ENCODE measurements around the gene IL1B. TPM values are rescaled to one million over a fixed set of nuclear protein-coding genes. Genes with fewer than 3 reads are reported as not detected.

The IL1B gene
- total and polyA plus RNA-seq, 2 donors (not counting 3 experiments of a cell fraction or from before 2014, with no cell fraction given), result 0.25 TPM; not detected in 1

DNA sequence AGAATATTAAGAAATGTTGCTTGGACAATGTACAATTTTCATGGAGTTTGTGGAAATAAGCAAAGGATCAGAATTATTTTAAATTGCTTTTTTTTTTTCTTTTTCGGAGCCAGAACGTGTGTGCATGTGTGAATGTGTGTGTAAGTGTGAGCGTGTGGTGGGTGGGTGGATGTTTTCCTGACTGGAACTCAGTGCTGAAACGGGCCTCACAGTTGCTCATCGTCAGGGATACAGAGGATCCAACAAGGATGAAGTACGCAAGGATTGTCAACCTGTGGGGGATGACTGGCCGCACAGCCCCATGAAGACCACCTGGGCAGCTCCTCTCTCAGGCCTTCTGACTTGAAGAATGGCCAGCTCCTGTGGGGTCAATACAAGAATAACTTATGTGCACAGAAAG is 17.5 kb downstream of the IL1B start:
- no peak overlapping the region for H3K27ac ChIP-seq (ENCODE audit: insufficient read depth, low read depth, low read length)
- H3K79me2 ChIP-seq (ENCODE audit: control insufficient read depth, insufficient read depth, low read length), result no peaks in the 10 kb centered on the region
- intact Hi-C loops (cut with micrococcal nuclease), result no loop called here
- no peak overlapping the region for H3K9ac ChIP-seq (replicated peaks; ENCODE audit: extremely low read depth, insufficient read depth, low read length)
- ChIA-PET POLR2A (no interaction called here), CTCF (interaction anchor here (0.9 to 1.4 kb wide), 2 partner anchors 67 to 123 kb away, joined by 6 to 8 read pairs; no protein-coding TSS in a partner anchor)
- H3K4me1 ChIP-seq (ENCODE audit: control insufficient read depth, extremely low read depth, insufficient read depth, low read length), result peaks cover 10% of the 10 kb centered on the region
- TF ChIP-seq, protein P1, sequence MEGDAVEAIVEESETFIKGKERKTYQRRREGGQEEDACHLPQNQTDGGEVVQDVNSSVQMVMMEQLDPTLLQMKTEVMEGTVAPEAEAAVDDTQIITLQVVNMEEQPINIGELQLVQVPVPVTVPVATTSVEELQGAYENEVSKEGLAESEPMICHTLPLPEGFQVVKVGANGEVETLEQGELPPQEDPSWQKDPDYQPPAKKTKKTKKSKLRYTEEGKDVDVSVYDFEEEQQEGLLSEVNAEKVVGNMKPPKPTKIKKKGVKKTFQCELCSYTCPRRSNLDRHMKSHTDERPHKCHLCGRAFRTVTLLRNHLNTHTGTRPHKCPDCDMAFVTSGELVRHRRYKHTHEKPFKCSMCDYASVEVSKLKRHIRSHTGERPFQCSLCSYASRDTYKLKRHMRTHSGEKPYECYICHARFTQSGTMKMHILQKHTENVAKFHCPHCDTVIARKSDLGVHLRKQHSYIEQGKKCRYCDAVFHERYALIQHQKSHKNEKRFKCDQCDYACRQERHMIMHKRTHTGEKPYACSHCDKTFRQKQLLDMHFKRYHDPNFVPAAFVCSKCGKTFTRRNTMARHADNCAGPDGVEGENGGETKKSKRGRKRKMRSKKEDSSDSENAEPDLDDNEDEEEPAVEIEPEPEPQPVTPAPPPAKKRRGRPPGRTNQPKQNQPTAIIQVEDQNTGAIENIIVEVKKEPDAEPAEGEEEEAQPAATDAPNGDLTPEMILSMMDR (IDR thresholded peaks at IDR 0.05; ENCODE audit: extremely low read depth in 1 of 2, insufficient read depth in 1 of 2, low read depth in 1 of 2, low read length in 2 of 2), result no peak
- TF ChIP-seq POLR2A (IDR thresholded peaks at IDR 0.05; ENCODE audit: low read depth, low read length), result no peak
- no peak for TF ChIP-seq POLR2AphosphoS5 (IDR thresholded peaks at IDR 0.05; ENCODE audit: insufficient read depth, low read depth, low read length)
- no peak for TF ChIP-seq MYC (IDR thresholded peaks at IDR 0.05; ENCODE audit: low read depth, low read length)
- no peak for TF ChIP-seq FOS (IDR thresholded peaks at IDR 0.05; ENCODE audit: borderline replicate concordance, insufficient read depth, low read length)
- TF ChIP-seq, protein P2, sequence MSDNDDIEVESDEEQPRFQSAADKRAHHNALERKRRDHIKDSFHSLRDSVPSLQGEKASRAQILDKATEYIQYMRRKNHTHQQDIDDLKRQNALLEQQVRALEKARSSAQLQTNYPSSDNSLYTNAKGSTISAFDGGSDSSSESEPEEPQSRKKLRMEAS (IDR thresholded peaks at IDR 0.05; ENCODE audit: insufficient read depth, insufficient read length), result no peak
- no peak for TF ChIP-seq JUN (IDR thresholded peaks at IDR 0.05; ENCODE audit: borderline replicate concordance, insufficient read depth, insufficient read length, low read depth)
- TF ChIP-seq GATA2 (IDR thresholded peaks at IDR 0.05; ENCODE audit: insufficient read depth, insufficient read length, low read depth, low read length), result no peak
- no peak for TF ChIP-seq EZH2 (IDR thresholded peaks at IDR 0.05; ENCODE audit: borderline replicate concordance, low read depth, low read length, severe bottlenecking)
- no TSS peak for BruUV-seq (replicated peaks)
- no peak overlapping the region for H3K4me2 ChIP-seq (ENCODE audit: insufficient read depth, low read length)
- H4K20me1 ChIP-seq (replicated peaks; ENCODE audit: control insufficient read depth, extremely low read depth, insufficient read depth, low read length), result no peaks in the 10 kb centered on the region
- dilution Hi-C loops (cut with MboI; ENCODE audit: extremely low pct_ligation_motif_present, low sequenced_read_pairs), result no loop called here
- H3K9me3 ChIP-seq (replicated peaks; ENCODE audit: control insufficient read depth, insufficient read depth, low read length), result no peaks in the 10 kb centered on the region
- H3K36me3 ChIP-seq (ENCODE audit: control insufficient read depth in 2 of 2, extremely low read depth in 1 of 2, insufficient read depth in 2 of 2, low read length in 2 of 2), result no peaks in the 10 kb centered on the region
- no peak overlapping the region for H3K4me3 ChIP-seq (replicated peaks in 1 of 3; ENCODE audit: insufficient read depth in 1 of 3, low read depth in 1 of 3, low read length in 3 of 3)
- FAIRE-seq (no peak), DNase-seq (ENCODE audit: low read depth, low spot score) (no peak)
- H2AFZ ChIP-seq (ENCODE audit: low read depth, low read length), result no peak overlapping the region
- no peaks in the 10 kb centered on the region for H3K27me3 ChIP-seq (ENCODE audit: control insufficient read depth in 2 of 2, insufficient read depth in 2 of 2, low read length in 2 of 2)
- no peaks in the 10 kb centered on the region for H3K9me1 ChIP-seq (replicated peaks; ENCODE audit: control insufficient read depth, extremely low read depth, insufficient read depth, low read length)
